ENCODE data around the gene SNAP23.

DNA sequence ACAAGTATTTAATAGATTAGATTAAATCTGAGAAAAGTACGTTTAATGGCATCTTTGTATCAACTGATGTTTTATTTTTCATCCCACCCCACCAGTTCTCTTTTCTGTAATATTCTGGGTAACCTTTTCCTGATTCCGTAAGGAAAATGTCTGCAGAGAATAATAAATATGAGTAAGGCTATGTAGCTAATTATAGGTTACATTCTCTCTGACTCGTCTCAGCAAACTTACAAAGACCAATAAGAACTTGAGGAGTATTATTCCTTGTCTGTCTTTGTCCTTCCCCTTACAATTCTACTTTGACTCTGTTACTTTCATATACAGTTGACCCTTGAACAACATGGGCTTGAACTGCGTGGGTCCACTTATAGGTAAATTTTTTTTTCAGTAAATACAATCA, 12.1 kb downstream of the SNAP23 start:
- TF ChIP-seq POLR2AphosphoS5 (IDR thresholded peaks at IDR 0.05; ENCODE audit: borderline replicate concordance, low read depth, low read length), result no peak
- TF ChIP-seq EZH2 (IDR thresholded peaks at IDR 0.05), result no peak
- TF ChIP-seq FOXP2 (optimal IDR thresholded peaks at IDR 0.05; ENCODE audit: control extremely low read depth, extremely low read length, insufficient read depth), result no peak

Data from SK-N-MC (cell line).